H9 (cell line): Measurements from ENCODE around the gene MT1A. TPM values are rescaled to one million over a fixed set of nuclear protein-coding genes. Genes with fewer than 3 reads are reported as not detected.

ENCODE experiments used
- DNase-seq: peaks from one replicate; pipeline ENCODE4 v3.0.0-alpha.2; 2017
- H2AFZ ChIP-seq: one replicate; pipeline ENCODE4 v1.6.1; 2013; ENCODE audit warnings: mild to moderate bottlenecking, low read length, control low read depth, moderate library complexity
- H2AK5ac ChIP-seq: 2 replicates; pipeline ENCODE4 v1.6.1; 2013; ENCODE audit warnings: low read length, control low read depth, mixed read lengths; ENCODE audit not compliant: insufficient read length
- H2BK120ac ChIP-seq: one replicate; pipeline ENCODE4 v1.6.1; 2013; ENCODE audit warnings: low read depth, mild to moderate bottlenecking, low read length, control low read depth, inconsistent platforms; ENCODE audit not compliant: poor library complexity, severe bottlenecking
- H2BK12ac ChIP-seq: 2 replicates; pipeline ENCODE4 v1.6.1; 2013; ENCODE audit warnings: low read length, control low read depth, mixed read lengths, low read depth; ENCODE audit not compliant: insufficient read length
- H2BK15ac ChIP-seq: 2 replicates; pipeline ENCODE4 v1.6.1; 2013; ENCODE audit warnings: low read depth, low read length, control low read depth
- H2BK20ac ChIP-seq: one replicate; pipeline ENCODE4 v1.6.1; 2013; ENCODE audit warnings: low read depth, mild to moderate bottlenecking, low read length, control low read depth, inconsistent platforms; ENCODE audit not compliant: poor library complexity, severe bottlenecking
- H2BK5ac ChIP-seq: 2 replicates; pipeline ENCODE4 v1.6.1; 2013; ENCODE audit warnings: low read length, control low read depth, mixed read lengths; ENCODE audit not compliant: insufficient read length
- H3K14ac ChIP-seq: 2 replicates; pipeline ENCODE4 v1.6.1; 2013; ENCODE audit warnings: low read length, control low read depth; ENCODE audit not compliant: insufficient read depth
- H3K18ac ChIP-seq: 2 replicates; pipeline ENCODE4 v1.6.1; 2013; ENCODE audit warnings: low read depth, mild to moderate bottlenecking, mixed read lengths, low read length, control low read depth; ENCODE audit not compliant: insufficient read length
- H3K23ac ChIP-seq: 2 replicates; pipeline ENCODE4 v1.6.1; 2013; ENCODE audit warnings: low read length, control low read depth, mixed read lengths, low read depth; ENCODE audit not compliant: insufficient read length
- H3K23me2 ChIP-seq: 2 replicates; pipeline ENCODE4 v1.6.1; 2013; ENCODE audit warnings: low read depth, mild to moderate bottlenecking, mixed read lengths, low read length, control low read depth; ENCODE audit not compliant: insufficient read length, poor library complexity, severe bottlenecking
- H3K27ac ChIP-seq: 2 replicates; pipeline ENCODE4 v1.5.1; 2013; ENCODE audit warnings: low read length, control low read depth, mixed read lengths, low read depth; ENCODE audit not compliant: insufficient read length
- H3K27me3 ChIP-seq: 2 replicates; pipeline ENCODE4 v1.6.1; 2013; ENCODE audit warnings: low read length, control low read depth, inconsistent platforms; ENCODE audit not compliant: insufficient read depth
- H3K4ac ChIP-seq: 2 replicates; pipeline ENCODE4 v1.6.1; 2013; ENCODE audit warnings: low read depth, mild to moderate bottlenecking, control low read depth, inconsistent platforms, low read length, moderate library complexity
- H3K4me1 ChIP-seq: 2 replicates; pipeline ENCODE4 v1.6.1; 2013; ENCODE audit warnings: low read length, control low read depth, inconsistent platforms; ENCODE audit not compliant: insufficient read depth
- H3K4me2 ChIP-seq: 2 replicates; pipeline ENCODE4 v1.6.1; 2013; ENCODE audit warnings: low read length, control low read depth, mixed read lengths; ENCODE audit not compliant: insufficient read length, insufficient read depth
- H3K56ac ChIP-seq: 2 replicates; pipeline ENCODE4 v1.6.1; 2013; ENCODE audit warnings: low read depth, mild to moderate bottlenecking, mixed read lengths, low read length, control low read depth; ENCODE audit not compliant: insufficient read length
- H3K79me1 ChIP-seq: 2 replicates; pipeline ENCODE4 v1.6.1; 2013; ENCODE audit warnings: low read depth, mild to moderate bottlenecking, moderate library complexity, low read length, control low read depth, inconsistent platforms; ENCODE audit not compliant: insufficient read depth, poor library complexity, severe bottlenecking
- H3K79me2 ChIP-seq: 2 replicates; pipeline ENCODE4 v1.6.1; 2013; ENCODE audit warnings: low read length, control low read depth, inconsistent platforms; ENCODE audit not compliant: insufficient read depth
- H3K9ac ChIP-seq: 2 replicates; pipeline ENCODE4 v1.6.1; 2013; ENCODE audit warnings: low read length, control low read depth, mixed read lengths; ENCODE audit not compliant: insufficient read length; ENCODE audit errors: extremely low read depth
- H3K9me3 ChIP-seq: one replicate; pipeline ENCODE4 v1.6.1; 2013; ENCODE audit warnings: low read depth, low read length, inconsistent platforms; ENCODE audit not compliant: control insufficient read depth
- H3T11ph ChIP-seq: one replicate; pipeline ENCODE4 v1.6.1; 2013; ENCODE audit warnings: mild to moderate bottlenecking, low read length, control low read depth, inconsistent platforms
- H4K20me1 ChIP-seq: one replicate; pipeline ENCODE4 v1.6.1; 2013; ENCODE audit not compliant: control insufficient read depth, insufficient read length, insufficient read depth
- H4K5ac ChIP-seq: 2 replicates; pipeline ENCODE4 v1.6.1; 2013; ENCODE audit warnings: low read depth, mild to moderate bottlenecking, mixed read lengths, low read length, control low read depth; ENCODE audit not compliant: insufficient read length
- H4K8ac ChIP-seq: replicated peaks from 2 replicates; pipeline ENCODE4 v1.6.1; 2013; ENCODE audit warnings: low read length, control low read depth, mixed read lengths, low read depth; ENCODE audit not compliant: insufficient read length
- H4K91ac ChIP-seq: 2 replicates; pipeline ENCODE4 v1.6.1; 2013; ENCODE audit warnings: low read depth, mild to moderate bottlenecking, moderate library complexity, mixed read lengths, low read length, control low read depth; ENCODE audit not compliant: insufficient read length
- H3K27ac Mint-ChIP-seq, 3 experiments: 2 replicates in 2 of 3; 3 replicates in 1 of 3; pipeline ENCODE4 v1.8.0; 2020 to 2021; ENCODE audit warnings: mixed read lengths in 3 of 3, mild to moderate bottlenecking in 1 of 3, moderate library complexity in 1 of 3
- H3K27me3 Mint-ChIP-seq: 2 replicates; pipeline ENCODE4 v1.8.0; 2021; ENCODE audit warnings: low read depth, mild to moderate bottlenecking, moderate library complexity, mixed read lengths
- H3K36me3 Mint-ChIP-seq, 3 experiments: 2 replicates in 2 of 3; 3 replicates in 1 of 3; pipeline ENCODE4 v1.8.0; 2020 to 2021; ENCODE audit warnings: low read depth in 3 of 3, mixed read lengths in 3 of 3; ENCODE audit not compliant: insufficient read depth in 1 of 3
- H3K4me1 Mint-ChIP-seq, 2 experiments: 2 replicates each; pipeline ENCODE4 v1.8.0; 2020; ENCODE audit warnings: mixed read lengths in 2 of 2
- H3K4me3 Mint-ChIP-seq, 2 experiments: 2 replicates in 1 of 2; 3 replicates in 1 of 2; pipeline ENCODE4 v1.8.0; 2020 to 2021; ENCODE audit warnings: mild to moderate bottlenecking in 2 of 2, mixed read lengths in 2 of 2, moderate library complexity in 1 of 2
- H3K9me3 Mint-ChIP-seq, 2 experiments: 2 replicates in 1 of 2; 3 replicates in 1 of 2; pipeline ENCODE4 v1.8.0; 2020; ENCODE audit warnings: mild to moderate bottlenecking in 2 of 2, mixed read lengths in 2 of 2, moderate library complexity in 1 of 2
- CTCF ChIP-seq: fragments of 200-600 bp; sonication (generic); conservative IDR thresholded peaks from 3 replicates; pipeline ENCODE4 v1.8.0; 2021; ENCODE audit warnings: antibody characterized with exemption, mild to moderate bottlenecking
- WGBS: extraction: QIAGEN DNeasy Blood & Tissue Kit; methylation state at CpG from one replicate; pipeline ENCODE4 v1.1.7; 2013; ENCODE audit warnings: missing lambda C conversion rate, low lambda C conversion rate, mixed read lengths; ENCODE audit not compliant: insufficient read length; ENCODE audit errors: extremely low coverage; 5-methylcytosine and 5-hydroxymethylcytosine counted together
- total RNA-seq: library from RNA; stranded (reverse); gene quantifications from 2 replicates; pipeline ENCODE4 v1.2.1, GENCODE V29; 2021

MT1A gene
- total RNA-seq, 1 experiment from 2014 or later, result not detected

GRCh38 chr16:56641166-56641565 lies 2.7 kb downstream of the MT1A start:
- no peak overlapping the region for H2BK20ac ChIP-seq
- H4K8ac ChIP-seq, result no peak overlapping the region
- Mint-ChIP-seq H3K27ac (no peak overlapping the region), H3K4me1 (peaks cover 19 to 31% of the 10 kb centered on the region in 2 experiments), H3K36me3 (no peaks in the 10 kb centered on the region; a peak in 1 of 7 replicates), H3K27me3 (peaks cover 99% of the 10 kb centered on the region), H3K9me3 (no peaks in the 10 kb centered on the region; a peak in 1 of 5 replicates), H3K4me3 (no peak overlapping the region)
- no peak overlapping the region for H3K4me2 ChIP-seq
- no peak overlapping the region for H3K56ac ChIP-seq
- peaks cover 87% of the 10 kb centered on the region for H3K27me3 ChIP-seq
- H3K79me1 ChIP-seq, result no peaks in the 10 kb centered on the region
- H3K23ac ChIP-seq, result no peak overlapping the region
- WGBS, result no CpG with 5 or more reads among the region's 2 CpGs
- H3K27ac ChIP-seq, result no peak overlapping the region
- no peak overlapping the region for H4K91ac ChIP-seq
- no peak overlapping the region for H3K18ac ChIP-seq
- no peak overlapping the region for H2AK5ac ChIP-seq
- H3K4me1 ChIP-seq, result no peaks in the 10 kb centered on the region
- no peak overlapping the region for H4K5ac ChIP-seq
- no peaks in the 10 kb centered on the region for H3K9me3 ChIP-seq
- H2BK120ac ChIP-seq, result no peak overlapping the region
- no peak for DNase-seq
- no peaks in the 10 kb centered on the region for H3K79me2 ChIP-seq
- H2AFZ ChIP-seq, result no peak overlapping the region
- TF ChIP-seq CTCF, result no peak
- H2BK5ac ChIP-seq, result no peak overlapping the region
- H3K4ac ChIP-seq, result no peak overlapping the region
- H2BK15ac ChIP-seq, result no peak overlapping the region
- peaks cover 6% of the 10 kb centered on the region for H3K23me2 ChIP-seq
- H4K20me1 ChIP-seq, result no peaks in the 10 kb centered on the region
- H3K9ac ChIP-seq, result no peak overlapping the region
- H2BK12ac ChIP-seq, result no peak overlapping the region
- H3T11ph ChIP-seq, result no peak overlapping the region
- no peak overlapping the region for H3K14ac ChIP-seq
